ENCODE data around the gene PARP6.

GRCh38 chr15:72288796-72289596 lies 16.6 kb upstream of the PARP6 start:
- TF ChIP-seq, protein P1, sequence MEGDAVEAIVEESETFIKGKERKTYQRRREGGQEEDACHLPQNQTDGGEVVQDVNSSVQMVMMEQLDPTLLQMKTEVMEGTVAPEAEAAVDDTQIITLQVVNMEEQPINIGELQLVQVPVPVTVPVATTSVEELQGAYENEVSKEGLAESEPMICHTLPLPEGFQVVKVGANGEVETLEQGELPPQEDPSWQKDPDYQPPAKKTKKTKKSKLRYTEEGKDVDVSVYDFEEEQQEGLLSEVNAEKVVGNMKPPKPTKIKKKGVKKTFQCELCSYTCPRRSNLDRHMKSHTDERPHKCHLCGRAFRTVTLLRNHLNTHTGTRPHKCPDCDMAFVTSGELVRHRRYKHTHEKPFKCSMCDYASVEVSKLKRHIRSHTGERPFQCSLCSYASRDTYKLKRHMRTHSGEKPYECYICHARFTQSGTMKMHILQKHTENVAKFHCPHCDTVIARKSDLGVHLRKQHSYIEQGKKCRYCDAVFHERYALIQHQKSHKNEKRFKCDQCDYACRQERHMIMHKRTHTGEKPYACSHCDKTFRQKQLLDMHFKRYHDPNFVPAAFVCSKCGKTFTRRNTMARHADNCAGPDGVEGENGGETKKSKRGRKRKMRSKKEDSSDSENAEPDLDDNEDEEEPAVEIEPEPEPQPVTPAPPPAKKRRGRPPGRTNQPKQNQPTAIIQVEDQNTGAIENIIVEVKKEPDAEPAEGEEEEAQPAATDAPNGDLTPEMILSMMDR (IDR thresholded peaks at IDR 0.05): no peak
- no peak for TF ChIP-seq POLR2A (IDR thresholded peaks at IDR 0.05)

Data from upper lobe of left lung (tissue), 4 donors.